Stomach (tissue), 9 donors: ENCODE results near the gene FXYD2. TPM values are rescaled to one million over a fixed set of nuclear protein-coding genes. Genes with fewer than 3 reads are reported as not detected.
A peak's percentile ranks its signal among the peaks of the same experiment; 100 is the strongest.

Experiments used
- DNase-seq, 2 donors: peaks; one replicate each; pipeline versions ENCODE4 v3.0.0 to v3.0.0-alpha.2; 2013 to 2019
- H3K27ac ChIP-seq, 5 donors: fragments of 200-600 bp in 4 of 5; sonication (generic) in 4 of 5; one replicate each; pipeline ENCODE4 v1.5.1; 2013 to 2019; ENCODE audit warnings: mild to moderate bottlenecking in 1 of 5, moderate library complexity in 1 of 5
- H3K27me3 ChIP-seq, 3 donors: fragments of 200-600 bp; sonication (generic); one replicate each; pipeline ENCODE4 v1.5.1; 2017 to 2019; ENCODE audit warnings: mixed run types in 1 of 3
- H3K36me3 ChIP-seq, 4 donors: fragments of 200-600 bp; sonication (generic); 1 replicate in 3 of 4; 2 replicates in 1 of 4; pipeline ENCODE4 v1.5.1; 2016 to 2019
- H3K4me1 ChIP-seq, 4 donors: fragments of 200-600 bp; sonication (generic); one replicate each; pipeline ENCODE4 v1.5.1; 2016 to 2019
- H3K4me3 ChIP-seq, 4 donors: fragments of 200-600 bp; sonication (generic) in 3 of 4; one replicate each; pipeline ENCODE4 v1.5.1; 2016 to 2019; ENCODE audit warnings: mild to moderate bottlenecking in 1 of 4
- H3K9me3 ChIP-seq, 4 donors: fragments of 200-600 bp; sonication (generic); one replicate each; pipeline ENCODE4 v1.5.1; 2016 to 2019
- CTCF ChIP-seq, 7 experiments: fragments of 450-650 bp in 4 of 7; fragments of 200-600 bp in 3 of 7; sonication (generic) in 3 of 7; IDR thresholded peaks; one replicate each; pipeline ENCODE4 v1.5.1; 2016 to 2019; ENCODE audit warnings: antibody characterized with exemption in 7 of 7, control low read depth in 2 of 7, mild to moderate bottlenecking in 1 of 7
- EP300 ChIP-seq: sonication (generic); formaldehyde crosslinking; IDR thresholded peaks from one replicate; pipeline ENCODE4 v1.6.1; 2017; ENCODE audit warnings: antibody characterized with exemption
- POLR2A ChIP-seq, 4 donors: fragments of 450-650 bp; IDR thresholded peaks; one replicate each; pipeline ENCODE4 v1.6.1; 2016; ENCODE audit warnings: antibody characterized with exemption in 4 of 4, control low read depth in 2 of 4, mild to moderate bottlenecking in 1 of 4, moderate library complexity in 1 of 4
- POLR2AphosphoS5 ChIP-seq, 3 donors: sonication (generic); formaldehyde crosslinking; IDR thresholded peaks; one replicate each; pipeline ENCODE4 v1.6.1; 2016; ENCODE audit warnings: antibody characterized with exemption in 3 of 3
- WGBS, 5 donors: extraction: QIAGEN DNeasy Blood & Tissue Kit in 3 of 5; methylation state at CpG; one replicate each; pipeline versions ENCODE4 v1.1.5 to v1.1.7; 2013 to 2018; 5-methylcytosine and 5-hydroxymethylcytosine counted together
- intact Hi-C: fragments of 100-400 bp; cut with DNase I; formaldehyde crosslinking; loops from one replicate; pipeline ENCODE4 v1.15.1; 2023; ENCODE audit warnings: low total_unique reads
- polyA plus RNA-seq, 3 donors: library from polyadenylated mRNA; stranded (reverse); fragments of 200-250 nt; gene quantifications; one replicate each; pipeline ENCODE4 v1.2.3, GENCODE V29; 2013
- total RNA-seq, 5 donors: library from RNA; depleted of rRNA; stranded (reverse); fragments of >200 nt; gene quantifications; one replicate each; pipeline versions ENCODE4 v1.1.0 to v1.2.3, GENCODE V29; 2014 to 2016
- donor health status: healthy with polysubstance abuse.
- donor health status: Bipolar disorder and iron deficiency.
- donor health status: healthy.

FXYD2 gene
- total and polyA plus RNA-seq, 8 donors = 0.45 to 7.8 (median 4.0) TPM; not detected in 3

DNA sequence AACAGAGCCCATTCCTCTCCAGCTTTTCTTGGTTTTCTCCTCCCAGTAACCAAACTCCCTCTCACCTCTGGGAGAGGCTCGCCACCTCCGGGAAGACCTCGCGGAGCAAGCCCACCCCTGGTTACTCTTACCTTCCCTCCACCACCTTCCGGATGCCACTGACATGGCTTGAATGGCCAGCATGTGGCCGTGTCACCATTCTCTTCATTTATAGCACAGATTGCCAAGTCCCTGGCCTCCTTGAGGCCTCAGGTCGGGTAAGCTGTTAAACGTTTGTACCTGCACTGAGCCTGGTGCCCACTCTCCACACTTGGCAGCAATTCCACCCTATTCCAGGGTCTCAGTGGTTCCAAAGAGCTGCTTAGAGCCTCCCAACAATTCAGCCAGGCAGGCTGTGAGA, 8.0 kb upstream of the FXYD2 start:
- intact Hi-C loops = no loop called here
- Histone ChIP-seq H3K4me1 (peaks cover 17 to 48% (median 36%) of the 10 kb centered on the region in 4 donors), H3K4me3 (no peak overlapping the region), H3K27ac (peak overlapping the region in 1 of 5 donors; percentile 49), H3K9me3 (no peaks in the 10 kb centered on the region), H3K27me3 (peaks cover 0 to 7% (median 0%) of the 10 kb centered on the region in 3 donors), H3K36me3 (peaks cover 0 to 17% (median 0%) of the 10 kb centered on the region in 4 donors)
- peak; percentile 7 to 20 for DNase-seq
- 83 to 95% (median 91%) methylated on average over 8 of the region's 8 CpGs for WGBS, 5 donors
- no peak for TF ChIP-seq POLR2A (IDR thresholded peaks at IDR 0.05)
- no peak for TF ChIP-seq POLR2AphosphoS5 (IDR thresholded peaks at IDR 0.05)
- TF ChIP-seq EP300 = no peak
- TF ChIP-seq CTCF (IDR thresholded peaks at IDR 0.05) = no peak

- Histone ChIP-seq H3K9me3 (no peaks in the 10 kb centered on the region), H3K27me3 (peaks cover 0 to 7% (median 0%) of the 10 kb centered on the region in 3 donors), H3K4me1 (peaks cover 17 to 48% (median 36%) of the 10 kb centered on the region in 4 donors), H3K4me3 (no peak overlapping the region), H3K27ac (no peak overlapping the region), H3K36me3 (peaks cover 0 to 10% (median 0%) of the 10 kb centered on the region in 4 donors)
- intact Hi-C loops = no loop called here
- TF ChIP-seq EP300 = no peak
- TF ChIP-seq POLR2AphosphoS5 (IDR thresholded peaks at IDR 0.05) = no peak
- TF ChIP-seq POLR2A (IDR thresholded peaks at IDR 0.05) = no peak
- TF ChIP-seq CTCF (IDR thresholded peaks at IDR 0.05) = no peak
- DNase-seq = peak; percentile 9 to 18
- WGBS, 5 donors = 78 to 91% (median 85%) methylated on average over 6 to 7 of the region's 7 CpGs
Observed at GRCh38 chr11:117831661-117832415, 7.3 kb upstream of the FXYD2 start.

DNA sequence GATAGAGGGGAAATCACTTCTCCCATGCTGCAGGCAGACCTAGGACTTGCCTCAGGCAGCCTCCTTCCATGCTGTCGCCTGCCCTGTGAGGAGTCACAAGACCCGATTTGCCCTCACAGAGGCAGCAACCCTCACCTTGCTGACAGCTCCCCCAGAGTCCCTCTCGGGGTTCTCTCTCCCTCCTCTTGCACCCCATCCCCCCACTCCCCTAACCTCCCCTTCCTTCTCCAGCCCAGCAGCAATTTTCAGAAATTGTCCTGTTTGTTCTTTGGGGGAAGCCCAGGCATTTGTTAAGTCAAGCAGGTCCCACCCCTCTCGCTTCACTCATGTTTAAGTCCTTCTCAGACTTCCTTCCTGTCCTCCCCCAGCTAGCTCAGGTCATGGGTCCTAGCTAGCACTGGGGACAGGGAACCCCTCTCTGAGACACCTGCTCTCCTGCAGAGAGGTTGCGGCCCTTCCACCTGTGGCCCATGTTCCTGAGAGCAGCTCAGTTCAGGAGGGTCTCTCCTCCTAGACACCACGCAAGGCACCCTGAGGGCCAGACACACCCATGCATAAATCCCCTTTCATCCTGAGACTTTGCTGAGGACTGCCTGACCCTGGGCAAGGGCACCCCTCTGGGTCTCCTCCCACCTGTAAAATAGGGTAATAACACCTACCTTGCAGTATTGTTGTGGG, 6.3 kb upstream of the FXYD2 start:
- Histone ChIP-seq H3K27ac (no peak overlapping the region), H3K9me3 (no peaks in the 10 kb centered on the region), H3K27me3 (peaks cover 0 to 9% (median 0%) of the 10 kb centered on the region in 3 donors), H3K4me3 (no peak overlapping the region), H3K4me1 (peaks cover 17 to 49% (median 37%) of the 10 kb centered on the region in 4 donors), H3K36me3 (peaks cover 0 to 8% (median 0%) of the 10 kb centered on the region in 4 donors)
- no peak for TF ChIP-seq POLR2A (IDR thresholded peaks at IDR 0.05)
- TF ChIP-seq EP300 = no peak
- no peak for TF ChIP-seq POLR2AphosphoS5 (IDR thresholded peaks at IDR 0.05)
- 54 to 64% (median 62%) methylated on average over 5 to 6 of the region's 6 CpGs for WGBS, 5 donors
- intact Hi-C loops = no loop called here
- peak; percentile 25 to 45 for DNase-seq

- Histone ChIP-seq H3K4me1 (peaks cover 17 to 57% (median 43%) of the 10 kb centered on the region in 4 donors), H3K4me3 (no peak overlapping the region), H3K36me3 (peaks cover 0 to 4% (median 0%) of the 10 kb centered on the region in 4 donors), H3K27me3 (peaks cover 0 to 15% (median 0%) of the 10 kb centered on the region in 3 donors), H3K9me3 (no peaks in the 10 kb centered on the region), H3K27ac (no peak overlapping the region)
- peak; percentile 22 to 32 for DNase-seq
- 67 to 82% (median 77%) methylated on average over 12 to 14 of the region's 14 CpGs for WGBS, 5 donors
- intact Hi-C loops = no loop called here
- TF ChIP-seq CTCF (IDR thresholded peaks at IDR 0.05) (no peak), EP300 (no peak)
Observed at GRCh38 chr11:117830072-117830471, 5.5 kb upstream of the FXYD2 start.
